Stimulated activated CD4-positive, alpha-beta T cell treated with anti-CD3 and anti-CD28 coated beads, Interleukin-4, amount 100 ng/mL, for 48 hours (primary cell): ENCODE data around the gene CDK5R1.
"Not testable (repeated sequence)": the region's sequence is repeated elsewhere in the genome, so short reads cannot be mapped to it uniquely, and the experiment has no call there.

Experiments
- DNase-seq, 2 donors: peaks; one replicate each; pipeline ENCODE4 v3.0.0-alpha.2; 2020; ENCODE audit warnings: low read depth in 2 of 2

CDK5R1 gene

DNA sequence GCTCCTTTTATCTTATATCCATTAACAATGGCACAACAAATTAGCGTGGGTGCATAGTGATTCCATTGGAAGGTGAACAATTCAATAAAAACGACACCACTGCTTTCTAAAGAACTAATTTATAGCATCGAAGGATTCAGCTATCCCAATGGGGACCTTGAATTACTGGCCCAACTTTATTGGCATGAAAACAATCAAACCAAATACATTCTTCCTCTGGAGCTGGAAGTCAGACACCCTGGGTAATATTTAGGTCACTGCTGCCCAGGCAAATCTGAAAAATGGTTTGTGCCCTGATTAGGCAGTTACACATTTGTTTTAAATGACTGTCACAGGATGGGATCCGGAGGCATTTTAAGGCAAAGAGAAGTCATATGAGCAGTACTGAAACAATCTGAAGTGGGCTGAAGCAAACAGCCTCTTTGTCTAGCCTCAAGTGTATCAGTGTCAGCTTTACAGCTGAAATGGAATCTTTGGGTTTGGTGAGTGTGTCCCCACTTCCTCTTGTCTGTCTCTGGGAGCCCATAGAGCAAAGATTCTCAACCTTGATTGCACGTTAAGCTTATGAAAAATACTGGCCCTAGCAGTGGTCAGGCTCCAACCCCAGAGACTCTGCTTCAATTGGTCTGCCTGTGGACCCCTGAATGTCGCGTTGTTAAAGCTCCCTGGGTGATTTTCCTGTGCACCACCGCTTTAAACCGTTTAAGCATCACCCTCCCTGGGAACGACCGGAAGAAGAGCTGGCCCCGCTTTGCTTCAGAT, 30.3 kb downstream of the CDK5R1 start:
- DNase-seq: no peak

- no peak for DNase-seq
These were observed 31.2 kb downstream of the CDK5R1 start for GRCh38 chr17:32517982-32518381.

DNA sequence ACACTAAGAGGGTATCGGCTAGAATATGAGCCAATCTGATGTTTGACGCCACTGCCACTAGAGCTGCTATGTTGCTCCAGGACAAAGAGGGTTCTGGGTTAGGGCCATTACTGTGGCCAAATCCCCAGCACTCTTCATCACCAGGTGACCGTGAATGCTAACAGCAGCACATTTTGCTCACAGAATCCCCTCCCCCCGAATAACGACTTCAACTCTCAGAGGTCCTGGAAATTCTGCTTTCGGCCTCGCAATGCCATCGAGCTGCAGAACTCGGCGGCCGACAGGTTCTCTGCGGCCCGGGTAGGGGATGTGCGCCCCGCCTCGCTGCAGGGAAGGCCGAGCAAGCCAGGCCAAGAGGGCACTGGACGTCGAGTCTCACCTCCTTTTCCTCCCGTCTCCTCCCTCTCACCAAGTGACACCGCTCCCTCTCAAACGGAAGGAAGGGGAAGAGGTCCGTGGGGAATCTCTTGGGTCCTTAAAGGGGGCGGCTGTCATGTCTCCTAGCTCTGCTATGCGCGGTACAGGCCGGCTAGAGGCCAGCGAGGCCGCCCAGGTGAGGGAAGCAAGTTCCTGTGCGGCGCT, 31.9 kb downstream of the CDK5R1 start:
- no peak for DNase-seq

- DNase-seq: peak in 1 of 2 donors; percentile 68
These were observed 32.7 kb downstream of the CDK5R1 start for GRCh38 chr17:32519228-32520103.

GRCh38 chr17:32520104-32520701, 33.4 kb downstream of the CDK5R1 start:
- DNase-seq: peak in 1 of 2 donors; percentile 41

- DNase-seq: no peak
These were observed 34.1 kb downstream of the CDK5R1 start for GRCh38 chr17:32520737-32521404.

DNA sequence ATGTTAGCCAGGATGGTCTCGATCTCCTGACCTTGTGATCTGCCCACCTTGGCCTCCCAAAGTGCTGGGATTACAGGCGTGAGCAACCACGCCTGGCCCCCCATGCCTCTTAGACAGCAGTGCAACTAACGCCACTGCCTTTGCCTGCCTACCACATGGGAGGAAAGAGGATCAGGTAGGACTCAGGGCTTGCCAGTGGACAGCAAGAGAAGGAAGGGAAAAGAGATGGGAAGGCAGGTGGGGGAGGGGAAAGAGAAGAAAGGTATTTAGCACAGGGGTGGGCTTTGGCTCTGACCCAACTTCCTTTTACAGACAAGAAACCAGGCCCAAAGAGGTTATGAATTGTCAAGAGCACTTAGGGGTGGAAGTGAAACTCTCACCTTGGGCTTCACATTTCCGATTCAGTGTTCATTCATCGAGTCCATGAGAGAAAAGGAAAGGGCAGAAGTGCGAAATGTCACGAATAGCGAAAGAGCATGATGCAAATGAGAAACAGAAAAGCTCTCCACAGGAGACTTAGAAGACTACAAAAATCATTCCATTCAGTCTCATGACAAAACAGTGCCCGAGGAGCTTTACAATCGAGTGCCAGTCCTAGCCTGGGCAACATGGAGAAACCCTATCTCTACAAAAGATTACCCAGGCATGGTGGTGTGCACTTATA, 36.4 kb downstream of the CDK5R1 start:
- DNase-seq: no peak

DNA sequence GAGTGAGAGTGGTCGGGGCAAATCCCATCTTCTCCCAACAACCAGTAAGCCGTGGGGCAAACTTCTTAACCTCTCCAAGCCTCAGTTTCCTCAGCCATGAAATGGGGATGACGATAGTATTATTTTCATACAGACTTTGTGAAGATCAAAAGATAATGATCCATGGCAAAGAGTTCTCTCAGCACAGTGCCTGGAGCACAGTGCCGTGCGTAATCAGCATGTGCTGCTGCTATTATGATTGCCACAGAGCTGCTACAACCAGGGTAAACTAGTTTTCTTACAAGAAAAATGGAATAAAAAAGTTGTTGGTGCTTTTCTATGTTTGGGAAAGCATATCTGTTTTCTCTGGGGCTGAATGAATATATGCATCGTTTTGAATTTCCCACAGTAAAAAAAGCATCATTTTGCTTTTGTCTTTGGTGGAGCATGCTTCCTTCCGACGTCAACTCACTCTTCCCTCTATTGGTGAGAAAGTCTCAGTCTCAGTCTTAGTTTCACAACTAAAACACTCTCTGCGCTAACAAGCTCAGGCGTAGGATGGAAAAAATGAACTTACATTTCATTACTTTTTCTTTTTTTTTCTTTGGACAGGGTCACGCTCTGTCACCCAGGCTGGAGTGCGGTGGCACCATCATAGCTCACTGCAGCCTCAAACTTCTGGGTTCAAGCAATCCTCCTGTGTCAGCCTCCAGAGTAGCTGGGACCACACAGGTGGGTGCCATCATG, 37.2 kb downstream of the CDK5R1 start:
- no peak for DNase-seq

DNA sequence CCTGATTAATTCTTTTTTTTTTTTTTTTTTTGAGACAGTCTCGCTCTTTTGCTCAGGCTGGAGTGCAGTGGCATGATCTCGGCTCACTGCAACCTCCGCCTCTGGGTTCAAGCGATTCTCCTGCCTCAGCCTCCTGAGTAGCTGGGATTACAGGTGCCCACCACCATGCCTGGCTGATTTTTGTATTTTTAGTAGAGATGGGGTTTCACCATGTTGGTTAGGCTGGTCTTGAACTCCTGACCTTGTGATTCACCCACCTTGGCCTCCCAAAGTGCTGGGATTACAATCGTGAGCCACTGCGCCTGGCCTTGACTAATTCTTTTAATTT, 37.7 kb downstream of the CDK5R1 start:
- DNase-seq: not testable (repeated sequence)

DNA sequence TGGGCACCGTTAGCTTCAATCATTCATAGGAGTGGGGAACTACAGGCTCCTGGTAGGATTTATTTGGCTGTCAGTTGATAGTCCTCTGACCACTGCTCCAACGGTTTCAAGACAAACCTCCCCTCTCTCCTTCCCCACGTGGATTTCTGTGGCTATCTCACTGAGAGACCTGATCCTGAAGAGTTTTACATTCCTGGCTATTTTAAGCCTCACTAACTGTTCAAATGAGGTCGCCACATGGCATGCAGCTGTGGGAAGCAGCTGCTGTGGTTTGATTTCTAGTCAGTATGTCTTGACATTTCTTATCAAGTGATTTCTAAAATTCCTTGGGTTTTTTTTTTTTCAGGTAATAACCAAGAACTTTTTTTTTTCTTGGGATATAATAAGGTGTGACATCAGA, 38.3 kb downstream of the CDK5R1 start:
- DNase-seq: no peak

DNA sequence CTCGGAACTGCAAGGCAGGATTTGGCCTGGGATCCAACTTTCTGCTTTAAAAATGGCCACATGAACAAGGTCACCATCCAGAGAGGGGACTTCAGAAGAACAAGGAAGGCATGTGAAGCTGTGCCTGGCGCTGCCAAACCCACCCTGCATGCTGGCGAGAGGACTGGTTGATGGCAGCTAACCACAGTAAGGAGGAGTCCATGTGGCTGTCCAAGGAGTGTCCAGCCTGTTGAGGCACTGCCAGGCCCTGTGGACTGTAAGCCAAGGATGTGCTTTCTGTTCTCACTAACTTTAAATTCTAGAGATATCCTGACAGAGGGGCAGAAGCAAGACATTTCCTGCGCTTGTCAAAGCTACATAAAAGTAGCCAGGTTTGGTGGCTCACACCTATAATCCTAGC, 40.4 kb downstream of the CDK5R1 start:
- DNase-seq: no peak

GRCh38 chr17:32528825-32529224, 42.0 kb downstream of the CDK5R1 start:
- no peak for DNase-seq

- no peak for DNase-seq
These were observed 42.8 kb downstream of the CDK5R1 start for GRCh38 chr17:32529604-32530003.

- DNase-seq: no peak
These were observed 46.5 kb downstream of the CDK5R1 start for GRCh38 chr17:32533296-32533695.

DNA sequence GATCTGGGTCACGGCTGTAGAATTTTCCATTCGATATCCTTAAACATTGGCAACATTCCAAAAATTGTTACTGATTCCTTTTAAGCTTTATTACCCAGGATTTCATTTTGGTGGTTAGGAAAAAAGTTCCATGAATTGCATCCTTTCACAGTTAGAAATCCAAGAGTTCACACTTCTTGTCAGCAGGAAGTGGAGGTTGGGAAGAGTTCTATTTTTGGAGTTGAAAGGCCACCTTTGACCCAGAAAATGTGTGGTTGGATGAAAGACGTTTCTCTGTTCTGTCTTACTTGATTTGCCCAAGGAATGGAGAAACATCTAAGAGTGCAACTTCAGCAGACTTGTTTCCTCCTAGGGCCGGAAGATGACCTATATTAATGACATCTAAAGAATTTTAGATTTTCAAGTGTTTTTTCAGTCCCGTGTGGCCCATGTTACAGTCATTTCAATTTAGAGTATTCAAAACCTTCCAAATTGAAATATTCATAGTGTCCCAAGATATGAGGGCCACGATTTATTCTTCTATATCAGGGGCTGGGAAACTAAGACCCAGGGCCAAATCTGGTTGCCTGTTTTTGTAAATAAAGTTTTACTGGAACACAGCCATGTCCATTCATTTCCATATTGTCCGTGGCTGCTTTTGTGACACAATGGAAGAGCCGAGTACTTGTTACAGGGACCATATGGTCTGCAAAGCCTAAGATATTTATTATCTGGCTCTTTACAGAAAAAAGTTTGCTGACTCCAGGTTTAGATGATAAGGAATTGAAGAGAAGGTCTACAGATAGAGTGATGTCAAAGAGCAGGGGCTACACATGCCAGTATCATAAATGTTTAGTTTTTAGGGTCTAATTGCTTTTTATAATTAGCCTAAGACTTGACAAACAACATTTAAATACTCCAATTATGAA, 50.2 kb downstream of the CDK5R1 start:
- DNase-seq: no peak
